HK-2 (cell line): ENCODE data around the gene HTD2.

Source experiments
- DNase-seq: peaks from one replicate; pipeline ENCODE4 v3.0.0-alpha.2; 2018; ENCODE audit not compliant: unreplicated experiment

The HTD2 gene

DNA sequence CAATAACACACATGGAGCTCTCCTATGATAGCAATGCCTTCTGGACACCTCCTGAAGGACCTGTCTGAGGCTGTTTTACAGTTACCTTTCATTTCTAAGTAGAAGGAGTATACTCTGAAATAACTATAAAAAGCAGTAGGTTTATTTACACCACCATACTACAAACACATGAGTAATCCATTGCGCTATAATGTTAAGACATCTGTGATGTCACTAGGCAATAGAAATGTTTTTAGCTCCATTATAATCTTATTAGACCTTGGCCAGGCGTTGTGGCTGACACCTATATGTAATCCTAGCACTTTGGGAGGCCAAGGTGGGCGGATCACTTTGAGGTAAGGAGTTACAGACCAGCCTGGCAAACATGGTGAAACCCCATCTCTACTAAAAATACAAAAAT lies 51.1 kb downstream of the HTD2 start:
- DNase-seq: no peak

DNA sequence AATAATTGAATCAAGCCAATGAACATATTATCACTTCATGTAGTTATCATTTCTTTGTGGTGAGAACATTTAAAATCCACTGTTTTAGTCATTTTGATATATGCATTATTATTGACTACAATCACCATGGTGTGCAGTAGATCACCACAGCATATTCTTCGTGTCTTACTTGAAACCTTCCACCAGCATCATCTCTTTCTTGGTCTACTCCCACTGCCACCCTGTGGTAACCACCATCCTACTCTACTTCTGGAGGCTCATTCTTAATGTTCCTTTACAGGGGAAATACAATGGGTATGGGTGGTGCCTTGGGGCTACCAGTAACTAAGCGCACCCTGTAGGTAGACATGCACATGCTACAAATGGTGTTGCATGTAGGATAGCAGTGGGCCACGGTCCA lies 51.8 kb downstream of the HTD2 start:
- no peak for DNase-seq

- DNase-seq: no peak
Measured at GRCh38 chr3:58358808-58359207, 52.5 kb downstream of the HTD2 start.

DNA sequence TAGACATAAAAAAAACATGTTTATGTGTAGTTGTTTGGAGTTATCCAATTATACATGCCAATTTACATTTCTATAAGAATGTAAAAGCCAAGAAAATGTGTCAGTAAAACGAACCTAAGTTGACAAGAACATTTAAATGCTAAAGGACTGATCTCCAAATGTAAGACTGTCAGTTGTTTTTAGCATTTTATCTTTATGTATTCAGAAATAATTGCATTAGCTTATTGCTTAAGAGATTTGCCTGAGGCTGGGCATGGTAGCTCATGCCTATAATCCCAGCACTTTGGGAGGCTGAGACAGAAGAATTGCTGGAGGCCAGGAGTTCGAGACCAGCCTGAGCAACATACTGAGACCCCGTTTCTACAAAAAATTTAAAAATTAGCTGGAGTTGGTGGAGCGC lies 53.3 kb downstream of the HTD2 start:
- no peak for DNase-seq

DNA sequence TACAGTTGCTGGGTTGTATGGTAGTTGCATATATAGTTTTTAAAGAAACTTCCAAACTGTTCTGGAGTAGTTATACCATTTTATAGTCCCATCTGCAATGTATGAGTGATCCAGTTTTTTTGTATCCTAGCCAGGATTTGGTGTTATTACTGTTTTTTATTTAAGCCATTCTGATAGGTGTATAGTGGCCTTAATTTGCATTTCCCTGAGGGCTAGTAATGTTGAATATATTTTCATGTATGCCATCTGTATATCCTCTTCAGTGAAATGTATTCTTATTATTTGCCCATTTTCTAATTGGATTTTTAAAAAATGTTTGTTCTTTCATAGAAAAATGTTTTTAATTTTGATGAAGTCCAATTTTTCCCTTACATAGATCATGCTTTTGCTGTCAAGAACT lies 55.5 kb downstream of the HTD2 start:
- no peak for DNase-seq

DNA sequence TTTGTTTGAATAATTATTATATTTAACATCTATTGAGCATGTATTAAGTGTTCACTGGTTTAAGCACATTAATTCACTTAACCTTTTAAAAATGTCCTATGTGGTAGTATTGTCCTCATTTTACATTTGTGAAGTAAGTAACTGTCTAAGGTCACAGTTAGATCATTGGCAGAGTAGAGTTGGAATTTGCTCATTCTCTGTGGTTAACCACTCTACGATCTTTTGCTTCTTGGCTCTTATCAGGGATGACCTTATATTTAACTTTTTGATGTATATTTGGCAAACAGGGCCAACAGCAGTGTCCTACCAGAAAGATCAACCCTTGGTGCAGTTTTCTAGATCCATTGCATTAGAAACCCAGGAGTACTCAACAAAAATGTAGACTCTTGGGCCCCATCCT lies 60.4 kb downstream of the HTD2 start:
- DNase-seq: no peak

DNA sequence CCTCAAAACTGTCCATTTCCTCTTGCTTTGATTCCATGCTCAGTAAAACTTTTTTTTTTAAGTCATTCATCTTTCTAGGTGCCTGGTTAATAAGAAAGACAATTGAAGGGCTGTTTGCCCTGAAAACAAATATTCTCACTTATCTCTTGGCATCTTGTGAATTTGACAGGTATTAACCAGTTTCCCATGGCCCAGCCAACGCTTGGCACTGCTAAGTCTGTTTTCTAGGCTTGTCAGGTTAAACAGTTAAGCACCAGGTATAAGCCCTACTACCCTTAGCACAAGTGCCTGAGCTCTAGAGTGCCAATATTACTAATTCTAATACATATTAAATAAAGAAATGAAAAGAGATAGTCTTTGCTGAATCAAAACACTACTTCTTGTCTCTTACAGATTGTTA lies 62.7 kb downstream of the HTD2 start:
- DNase-seq: no peak
